ENCODE data around the gene CD5L. TPM values are rescaled to one million over a fixed set of nuclear protein-coding genes. Genes with fewer than 3 reads are reported as not detected.
A peak's percentile ranks its signal among the peaks of the same experiment; 100 is the strongest.

The CD5L gene
- total and polyA plus RNA-seq, 10 of the 15 experiments (the other 5 are each of a cell fraction or from before 2014, with no cell fraction given): 0.10 to 0.57 (median 0.24) TPM

DNA sequence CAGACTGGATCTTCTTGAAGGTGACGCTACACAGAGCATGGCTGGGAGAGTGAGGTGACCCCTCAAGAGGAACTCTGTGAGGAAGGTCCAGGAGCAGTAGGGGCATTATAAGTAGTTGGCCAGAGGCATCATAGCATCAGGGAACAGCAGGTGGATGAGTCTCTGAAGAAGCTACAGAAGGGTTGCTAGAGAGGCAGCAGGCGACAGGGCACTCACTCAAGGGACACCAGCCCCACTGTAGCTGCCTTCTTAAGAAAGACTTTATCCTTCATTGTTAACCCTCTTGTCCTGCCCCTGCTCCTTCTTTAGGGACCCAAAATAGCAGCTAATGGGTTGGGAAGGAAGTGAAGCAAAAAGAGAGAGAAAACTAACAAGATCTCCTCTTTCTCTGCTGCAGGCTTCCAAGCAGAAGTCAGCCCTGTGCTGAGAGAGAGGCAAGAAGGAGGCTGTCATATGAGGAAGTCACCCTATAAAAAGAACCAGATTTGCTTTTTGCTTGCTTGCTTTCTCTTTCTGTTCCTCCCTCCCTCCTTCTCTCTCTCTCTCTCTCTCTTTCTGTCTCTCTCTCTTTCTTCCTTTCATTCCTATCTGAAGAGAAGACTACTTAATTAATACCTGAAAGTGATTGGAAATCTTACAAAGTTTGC lies 7.7 kb upstream of the CD5L start:
- Histone ChIP-seq H2AFZ (ENCODE audit: control insufficient read depth, low read depth, low read length) (peak overlapping the region; percentile 76), H3K4me2 (ENCODE audit: control insufficient read depth, insufficient read depth) (peak overlapping the region; percentile 40), H3K4me3 (no peak overlapping the region), H3K9ac (ENCODE audit: control insufficient read depth, insufficient read depth, low read length) (no peak overlapping the region), H3K27ac (ENCODE audit: control insufficient read depth, insufficient read depth) (peak overlapping the region; percentile 27; the same call in 1 of the 2 replicates), H3K27me3 (replicated peaks in 1 of 2; ENCODE audit: control insufficient read depth in 2 of 2, insufficient read depth in 2 of 2, low read length in 1 of 2) (no peaks in the 10 kb centered on the region; a peak in 2 of 4 replicates), H4K20me1 (ENCODE audit: control insufficient read depth, insufficient read depth) (no peaks in the 10 kb centered on the region), H3K36me3 (ENCODE audit: control insufficient read depth in 2 of 2, insufficient read depth in 2 of 2, low read length in 1 of 2) (no peaks in the 10 kb centered on the region), H3K4me1 (ENCODE audit: control insufficient read depth, insufficient read depth, low read length) (peaks cover 11% of the 10 kb centered on the region), H3K79me2 (ENCODE audit: control insufficient read depth, insufficient read depth, low read length) (no peaks in the 10 kb centered on the region), H3K9me3 (replicated peaks; ENCODE audit: control insufficient read depth, insufficient read depth, low read length) (no peaks in the 10 kb centered on the region)
- DNase-seq (ENCODE audit: low read depth, low spot score) (no peak), ATAC-seq (peak; percentile 67), FAIRE-seq (peak; percentile 57)
- in situ Hi-C loops (cut with MboI) (no loop called here), intact Hi-C loops (cut with micrococcal nuclease; ENCODE audit: unreplicated experiment) (no loop called here)
- ChIA-PET POLR2A (no interaction called here), CTCF (interaction anchor here (1.0 kb wide), 1 partner anchor 269 kb away, joined by 3 read pairs; no protein-coding TSS in a partner anchor), RAD21 (ENCODE audit: unreplicated experiment) (no interaction called here), SMC1A (ENCODE audit: uncharacterized antibody, unreplicated experiment) (no interaction called here)
- 54% methylated on average over 2 of the region's 2 CpGs for WGBS (ENCODE audit: insufficient coverage, insufficient replicate concordance, low lambda C conversion rate, missing lambda C conversion rate)
- no TSS peak for BruUV-seq (replicated peaks)
- TF ChIP-seq, protein P1, sequence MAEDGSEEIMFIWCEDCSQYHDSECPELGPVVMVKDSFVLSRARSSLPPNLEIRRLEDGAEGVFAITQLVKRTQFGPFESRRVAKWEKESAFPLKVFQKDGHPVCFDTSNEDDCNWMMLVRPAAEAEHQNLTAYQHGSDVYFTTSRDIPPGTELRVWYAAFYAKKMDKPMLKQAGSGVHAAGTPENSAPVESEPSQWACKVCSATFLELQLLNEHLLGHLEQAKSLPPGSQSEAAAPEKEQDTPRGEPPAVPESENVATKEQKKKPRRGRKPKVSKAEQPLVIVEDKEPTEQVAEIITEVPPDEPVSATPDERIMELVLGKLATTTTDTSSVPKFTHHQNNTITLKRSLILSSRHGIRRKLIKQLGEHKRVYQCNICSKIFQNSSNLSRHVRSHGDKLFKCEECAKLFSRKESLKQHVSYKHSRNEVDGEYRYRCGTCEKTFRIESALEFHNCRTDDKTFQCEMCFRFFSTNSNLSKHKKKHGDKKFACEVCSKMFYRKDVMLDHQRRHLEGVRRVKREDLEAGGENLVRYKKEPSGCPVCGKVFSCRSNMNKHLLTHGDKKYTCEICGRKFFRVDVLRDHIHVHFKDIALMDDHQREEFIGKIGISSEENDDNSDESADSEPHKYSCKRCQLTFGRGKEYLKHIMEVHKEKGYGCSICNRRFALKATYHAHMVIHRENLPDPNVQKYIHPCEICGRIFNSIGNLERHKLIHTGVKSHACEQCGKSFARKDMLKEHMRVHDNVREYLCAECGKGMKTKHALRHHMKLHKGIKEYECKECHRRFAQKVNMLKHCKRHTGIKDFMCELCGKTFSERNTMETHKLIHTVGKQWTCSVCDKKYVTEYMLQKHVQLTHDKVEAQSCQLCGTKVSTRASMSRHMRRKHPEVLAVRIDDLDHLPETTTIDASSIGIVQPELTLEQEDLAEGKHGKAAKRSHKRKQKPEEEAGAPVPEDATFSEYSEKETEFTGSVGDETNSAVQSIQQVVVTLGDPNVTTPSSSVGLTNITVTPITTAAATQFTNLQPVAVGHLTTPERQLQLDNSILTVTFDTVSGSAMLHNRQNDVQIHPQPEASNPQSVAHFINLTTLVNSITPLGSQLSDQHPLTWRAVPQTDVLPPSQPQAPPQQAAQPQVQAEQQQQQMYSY (CRISPR knock-in tag; IDR thresholded peaks at IDR 0.05): no peak
- TF ChIP-seq, protein P2, sequence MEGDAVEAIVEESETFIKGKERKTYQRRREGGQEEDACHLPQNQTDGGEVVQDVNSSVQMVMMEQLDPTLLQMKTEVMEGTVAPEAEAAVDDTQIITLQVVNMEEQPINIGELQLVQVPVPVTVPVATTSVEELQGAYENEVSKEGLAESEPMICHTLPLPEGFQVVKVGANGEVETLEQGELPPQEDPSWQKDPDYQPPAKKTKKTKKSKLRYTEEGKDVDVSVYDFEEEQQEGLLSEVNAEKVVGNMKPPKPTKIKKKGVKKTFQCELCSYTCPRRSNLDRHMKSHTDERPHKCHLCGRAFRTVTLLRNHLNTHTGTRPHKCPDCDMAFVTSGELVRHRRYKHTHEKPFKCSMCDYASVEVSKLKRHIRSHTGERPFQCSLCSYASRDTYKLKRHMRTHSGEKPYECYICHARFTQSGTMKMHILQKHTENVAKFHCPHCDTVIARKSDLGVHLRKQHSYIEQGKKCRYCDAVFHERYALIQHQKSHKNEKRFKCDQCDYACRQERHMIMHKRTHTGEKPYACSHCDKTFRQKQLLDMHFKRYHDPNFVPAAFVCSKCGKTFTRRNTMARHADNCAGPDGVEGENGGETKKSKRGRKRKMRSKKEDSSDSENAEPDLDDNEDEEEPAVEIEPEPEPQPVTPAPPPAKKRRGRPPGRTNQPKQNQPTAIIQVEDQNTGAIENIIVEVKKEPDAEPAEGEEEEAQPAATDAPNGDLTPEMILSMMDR (IDR thresholded peaks at IDR 0.05 in 2 of 3, conservative IDR thresholded peaks at IDR 0.05 in 1 of 3; ENCODE audit: control insufficient read depth in 2 of 3, extremely low read depth in 1 of 3, insufficient read depth in 1 of 3, low read depth in 3 of 3, low read length in 3 of 3): no peak
- TF ChIP-seq SMARCA5 (IDR thresholded peaks at IDR 0.05) (no peak), ZNF384 (IDR thresholded peaks at IDR 0.05; ENCODE audit: borderline replicate concordance, low read depth, low read length) (no peak), ETV6 (conservative IDR thresholded peaks at IDR 0.05 in 1 of 2, IDR thresholded peaks at IDR 0.05 in 1 of 2; ENCODE audit: borderline replicate concordance in 1 of 2, low read depth in 1 of 2) (peak in 1 of 2 experiments; percentile 22; a peak in 1 of 4 replicates), FOS (IDR thresholded peaks at IDR 0.05; ENCODE audit: borderline replicate concordance, extremely low read depth, insufficient read length) (no peak), NFIC (IDR thresholded peaks at IDR 0.05; ENCODE audit: low read depth, low read length) (0 out of 2 replicates have a peak, but pooled peaks have one; percentile 28), ZZZ3 (IDR thresholded peaks at IDR 0.05; ENCODE audit: control insufficient read depth, insufficient read length, low read depth) (peak; percentile 39), SPI1 (IDR thresholded peaks at IDR 0.05; ENCODE audit: borderline replicate concordance, insufficient read depth, low read depth, low read length) (peak; percentile 74)
- TF ChIP-seq, protein P3, sequence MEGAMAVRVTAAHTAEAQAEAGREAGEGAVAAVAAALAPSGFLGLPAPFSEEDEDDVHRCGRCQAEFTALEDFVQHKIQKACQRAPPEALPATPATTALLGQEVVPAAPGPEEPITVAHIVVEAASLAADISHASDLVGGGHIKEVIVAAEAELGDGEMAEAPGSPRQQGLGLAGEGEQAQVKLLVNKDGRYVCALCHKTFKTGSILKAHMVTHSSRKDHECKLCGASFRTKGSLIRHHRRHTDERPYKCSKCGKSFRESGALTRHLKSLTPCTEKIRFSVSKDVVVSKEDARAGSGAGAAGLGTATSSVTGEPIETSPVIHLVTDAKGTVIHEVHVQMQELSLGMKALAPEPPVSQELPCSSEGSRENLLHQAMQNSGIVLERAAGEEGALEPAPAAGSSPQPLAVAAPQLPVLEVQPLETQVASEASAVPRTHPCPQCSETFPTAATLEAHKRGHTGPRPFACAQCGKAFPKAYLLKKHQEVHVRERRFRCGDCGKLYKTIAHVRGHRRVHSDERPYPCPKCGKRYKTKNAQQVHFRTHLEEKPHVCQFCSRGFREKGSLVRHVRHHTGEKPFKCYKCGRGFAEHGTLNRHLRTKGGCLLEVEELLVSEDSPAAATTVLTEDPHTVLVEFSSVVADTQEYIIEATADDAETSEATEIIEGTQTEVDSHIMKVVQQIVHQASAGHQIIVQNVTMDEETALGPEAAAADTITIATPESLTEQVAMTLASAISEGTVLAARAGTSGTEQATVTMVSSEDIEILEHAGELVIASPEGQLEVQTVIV (IDR thresholded peaks at IDR 0.05; ENCODE audit: borderline replicate concordance, partially characterized antibody): no peak
- TF ChIP-seq, protein P4, sequence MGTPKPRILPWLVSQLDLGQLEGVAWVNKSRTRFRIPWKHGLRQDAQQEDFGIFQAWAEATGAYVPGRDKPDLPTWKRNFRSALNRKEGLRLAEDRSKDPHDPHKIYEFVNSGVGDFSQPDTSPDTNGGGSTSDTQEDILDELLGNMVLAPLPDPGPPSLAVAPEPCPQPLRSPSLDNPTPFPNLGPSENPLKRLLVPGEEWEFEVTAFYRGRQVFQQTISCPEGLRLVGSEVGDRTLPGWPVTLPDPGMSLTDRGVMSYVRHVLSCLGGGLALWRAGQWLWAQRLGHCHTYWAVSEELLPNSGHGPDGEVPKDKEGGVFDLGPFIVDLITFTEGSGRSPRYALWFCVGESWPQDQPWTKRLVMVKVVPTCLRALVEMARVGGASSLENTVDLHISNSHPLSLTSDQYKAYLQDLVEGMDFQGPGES (IDR thresholded peaks at IDR 0.05): no peak
